ENCODE results near the gene ZNF436. TPM values are rescaled to one million over a fixed set of nuclear protein-coding genes. Genes with fewer than 3 reads are reported as not detected.

ZNF436 gene
- total and polyA plus RNA-seq, 9 of the 15 experiments (the other 6 are each of a cell fraction or from before 2014, with no cell fraction given), result 2.1 to 11.3 (median 6.8) TPM

DNA sequence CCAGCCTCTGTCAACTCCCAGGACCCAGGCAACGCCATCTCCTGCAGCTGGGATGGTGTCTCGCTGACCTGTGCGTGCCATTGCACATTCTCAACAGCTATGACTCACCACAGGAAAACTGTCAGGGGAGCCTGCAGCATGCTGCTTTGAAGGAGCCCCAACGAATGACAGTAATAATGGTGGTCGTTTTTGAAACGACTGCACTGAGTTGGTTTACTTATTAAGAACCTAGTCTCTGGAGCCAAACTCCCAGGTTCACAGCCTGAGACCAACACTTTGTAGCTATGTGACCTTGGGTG lies 33.4 kb upstream of the ZNF436 start (continued):
- TF ChIP-seq, protein P1, sequence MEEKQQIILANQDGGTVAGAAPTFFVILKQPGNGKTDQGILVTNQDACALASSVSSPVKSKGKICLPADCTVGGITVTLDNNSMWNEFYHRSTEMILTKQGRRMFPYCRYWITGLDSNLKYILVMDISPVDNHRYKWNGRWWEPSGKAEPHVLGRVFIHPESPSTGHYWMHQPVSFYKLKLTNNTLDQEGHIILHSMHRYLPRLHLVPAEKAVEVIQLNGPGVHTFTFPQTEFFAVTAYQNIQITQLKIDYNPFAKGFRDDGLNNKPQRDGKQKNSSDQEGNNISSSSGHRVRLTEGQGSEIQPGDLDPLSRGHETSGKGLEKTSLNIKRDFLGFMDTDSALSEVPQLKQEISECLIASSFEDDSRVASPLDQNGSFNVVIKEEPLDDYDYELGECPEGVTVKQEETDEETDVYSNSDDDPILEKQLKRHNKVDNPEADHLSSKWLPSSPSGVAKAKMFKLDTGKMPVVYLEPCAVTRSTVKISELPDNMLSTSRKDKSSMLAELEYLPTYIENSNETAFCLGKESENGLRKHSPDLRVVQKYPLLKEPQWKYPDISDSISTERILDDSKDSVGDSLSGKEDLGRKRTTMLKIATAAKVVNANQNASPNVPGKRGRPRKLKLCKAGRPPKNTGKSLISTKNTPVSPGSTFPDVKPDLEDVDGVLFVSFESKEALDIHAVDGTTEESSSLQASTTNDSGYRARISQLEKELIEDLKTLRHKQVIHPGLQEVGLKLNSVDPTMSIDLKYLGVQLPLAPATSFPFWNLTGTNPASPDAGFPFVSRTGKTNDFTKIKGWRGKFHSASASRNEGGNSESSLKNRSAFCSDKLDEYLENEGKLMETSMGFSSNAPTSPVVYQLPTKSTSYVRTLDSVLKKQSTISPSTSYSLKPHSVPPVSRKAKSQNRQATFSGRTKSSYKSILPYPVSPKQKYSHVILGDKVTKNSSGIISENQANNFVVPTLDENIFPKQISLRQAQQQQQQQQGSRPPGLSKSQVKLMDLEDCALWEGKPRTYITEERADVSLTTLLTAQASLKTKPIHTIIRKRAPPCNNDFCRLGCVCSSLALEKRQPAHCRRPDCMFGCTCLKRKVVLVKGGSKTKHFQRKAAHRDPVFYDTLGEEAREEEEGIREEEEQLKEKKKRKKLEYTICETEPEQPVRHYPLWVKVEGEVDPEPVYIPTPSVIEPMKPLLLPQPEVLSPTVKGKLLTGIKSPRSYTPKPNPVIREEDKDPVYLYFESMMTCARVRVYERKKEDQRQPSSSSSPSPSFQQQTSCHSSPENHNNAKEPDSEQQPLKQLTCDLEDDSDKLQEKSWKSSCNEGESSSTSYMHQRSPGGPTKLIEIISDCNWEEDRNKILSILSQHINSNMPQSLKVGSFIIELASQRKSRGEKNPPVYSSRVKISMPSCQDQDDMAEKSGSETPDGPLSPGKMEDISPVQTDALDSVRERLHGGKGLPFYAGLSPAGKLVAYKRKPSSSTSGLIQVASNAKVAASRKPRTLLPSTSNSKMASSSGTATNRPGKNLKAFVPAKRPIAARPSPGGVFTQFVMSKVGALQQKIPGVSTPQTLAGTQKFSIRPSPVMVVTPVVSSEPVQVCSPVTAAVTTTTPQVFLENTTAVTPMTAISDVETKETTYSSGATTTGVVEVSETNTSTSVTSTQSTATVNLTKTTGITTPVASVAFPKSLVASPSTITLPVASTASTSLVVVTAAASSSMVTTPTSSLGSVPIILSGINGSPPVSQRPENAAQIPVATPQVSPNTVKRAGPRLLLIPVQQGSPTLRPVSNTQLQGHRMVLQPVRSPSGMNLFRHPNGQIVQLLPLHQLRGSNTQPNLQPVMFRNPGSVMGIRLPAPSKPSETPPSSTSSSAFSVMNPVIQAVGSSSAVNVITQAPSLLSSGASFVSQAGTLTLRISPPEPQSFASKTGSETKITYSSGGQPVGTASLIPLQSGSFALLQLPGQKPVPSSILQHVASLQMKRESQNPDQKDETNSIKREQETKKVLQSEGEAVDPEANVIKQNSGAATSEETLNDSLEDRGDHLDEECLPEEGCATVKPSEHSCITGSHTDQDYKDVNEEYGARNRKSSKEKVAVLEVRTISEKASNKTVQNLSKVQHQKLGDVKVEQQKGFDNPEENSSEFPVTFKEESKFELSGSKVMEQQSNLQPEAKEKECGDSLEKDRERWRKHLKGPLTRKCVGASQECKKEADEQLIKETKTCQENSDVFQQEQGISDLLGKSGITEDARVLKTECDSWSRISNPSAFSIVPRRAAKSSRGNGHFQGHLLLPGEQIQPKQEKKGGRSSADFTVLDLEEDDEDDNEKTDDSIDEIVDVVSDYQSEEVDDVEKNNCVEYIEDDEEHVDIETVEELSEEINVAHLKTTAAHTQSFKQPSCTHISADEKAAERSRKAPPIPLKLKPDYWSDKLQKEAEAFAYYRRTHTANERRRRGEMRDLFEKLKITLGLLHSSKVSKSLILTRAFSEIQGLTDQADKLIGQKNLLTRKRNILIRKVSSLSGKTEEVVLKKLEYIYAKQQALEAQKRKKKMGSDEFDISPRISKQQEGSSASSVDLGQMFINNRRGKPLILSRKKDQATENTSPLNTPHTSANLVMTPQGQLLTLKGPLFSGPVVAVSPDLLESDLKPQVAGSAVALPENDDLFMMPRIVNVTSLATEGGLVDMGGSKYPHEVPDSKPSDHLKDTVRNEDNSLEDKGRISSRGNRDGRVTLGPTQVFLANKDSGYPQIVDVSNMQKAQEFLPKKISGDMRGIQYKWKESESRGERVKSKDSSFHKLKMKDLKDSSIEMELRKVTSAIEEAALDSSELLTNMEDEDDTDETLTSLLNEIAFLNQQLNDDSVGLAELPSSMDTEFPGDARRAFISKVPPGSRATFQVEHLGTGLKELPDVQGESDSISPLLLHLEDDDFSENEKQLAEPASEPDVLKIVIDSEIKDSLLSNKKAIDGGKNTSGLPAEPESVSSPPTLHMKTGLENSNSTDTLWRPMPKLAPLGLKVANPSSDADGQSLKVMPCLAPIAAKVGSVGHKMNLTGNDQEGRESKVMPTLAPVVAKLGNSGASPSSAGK (IDR thresholded peaks at IDR 0.05), result 0 out of 2 replicates have a peak, but pooled peaks have one; percentile 32
- TF ChIP-seq BHLHE40 (IDR thresholded peaks at IDR 0.05; ENCODE audit: low read length), result peak; percentile 43; the same call in 1 of the 2 replicates
- TF ChIP-seq FOXJ3 (CRISPR knock-in tag; IDR thresholded peaks at IDR 0.05), result no peak
- TF ChIP-seq, protein P2, sequence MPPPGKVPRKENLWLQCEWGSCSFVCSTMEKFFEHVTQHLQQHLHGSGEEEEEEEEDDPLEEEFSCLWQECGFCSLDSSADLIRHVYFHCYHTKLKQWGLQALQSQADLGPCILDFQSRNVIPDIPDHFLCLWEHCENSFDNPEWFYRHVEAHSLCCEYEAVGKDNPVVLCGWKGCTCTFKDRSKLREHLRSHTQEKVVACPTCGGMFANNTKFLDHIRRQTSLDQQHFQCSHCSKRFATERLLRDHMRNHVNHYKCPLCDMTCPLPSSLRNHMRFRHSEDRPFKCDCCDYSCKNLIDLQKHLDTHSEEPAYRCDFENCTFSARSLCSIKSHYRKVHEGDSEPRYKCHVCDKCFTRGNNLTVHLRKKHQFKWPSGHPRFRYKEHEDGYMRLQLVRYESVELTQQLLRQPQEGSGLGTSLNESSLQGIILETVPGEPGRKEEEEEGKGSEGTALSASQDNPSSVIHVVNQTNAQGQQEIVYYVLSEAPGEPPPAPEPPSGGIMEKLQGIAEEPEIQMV (tag; conservative IDR thresholded peaks at IDR 0.05; ENCODE audit: low read depth), result no peak; the same call in 1 of the 2 replicates
- no peak for TF ChIP-seq RBM15 (IDR thresholded peaks at IDR 0.05; ENCODE audit: insufficient read depth, low read length)
- no peak for TF ChIP-seq MTA3 (IDR thresholded peaks at IDR 0.05; ENCODE audit: borderline replicate concordance)
- TF ChIP-seq, protein P3, sequence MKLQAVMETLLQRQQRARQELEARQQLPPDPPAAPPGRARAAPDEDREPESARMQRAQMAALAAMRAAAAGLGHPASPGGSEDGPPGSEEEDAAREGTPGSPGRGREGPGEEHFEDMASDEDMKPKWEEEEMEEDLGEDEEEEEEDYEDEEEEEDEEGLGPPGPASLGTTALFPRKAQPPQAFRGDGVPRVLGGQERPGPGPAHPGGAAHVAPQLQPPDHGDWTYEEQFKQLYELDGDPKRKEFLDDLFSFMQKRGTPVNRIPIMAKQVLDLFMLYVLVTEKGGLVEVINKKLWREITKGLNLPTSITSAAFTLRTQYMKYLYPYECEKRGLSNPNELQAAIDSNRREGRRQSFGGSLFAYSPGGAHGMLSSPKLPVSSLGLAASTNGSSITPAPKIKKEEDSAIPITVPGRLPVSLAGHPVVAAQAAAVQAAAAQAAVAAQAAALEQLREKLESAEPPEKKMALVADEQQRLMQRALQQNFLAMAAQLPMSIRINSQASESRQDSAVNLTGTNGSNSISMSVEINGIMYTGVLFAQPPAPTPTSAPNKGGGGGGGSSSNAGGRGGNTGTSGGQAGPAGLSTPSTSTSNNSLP (IDR thresholded peaks at IDR 0.05; ENCODE audit: borderline replicate concordance, low read depth, low read length), result no peak
- TF ChIP-seq, protein P4, sequence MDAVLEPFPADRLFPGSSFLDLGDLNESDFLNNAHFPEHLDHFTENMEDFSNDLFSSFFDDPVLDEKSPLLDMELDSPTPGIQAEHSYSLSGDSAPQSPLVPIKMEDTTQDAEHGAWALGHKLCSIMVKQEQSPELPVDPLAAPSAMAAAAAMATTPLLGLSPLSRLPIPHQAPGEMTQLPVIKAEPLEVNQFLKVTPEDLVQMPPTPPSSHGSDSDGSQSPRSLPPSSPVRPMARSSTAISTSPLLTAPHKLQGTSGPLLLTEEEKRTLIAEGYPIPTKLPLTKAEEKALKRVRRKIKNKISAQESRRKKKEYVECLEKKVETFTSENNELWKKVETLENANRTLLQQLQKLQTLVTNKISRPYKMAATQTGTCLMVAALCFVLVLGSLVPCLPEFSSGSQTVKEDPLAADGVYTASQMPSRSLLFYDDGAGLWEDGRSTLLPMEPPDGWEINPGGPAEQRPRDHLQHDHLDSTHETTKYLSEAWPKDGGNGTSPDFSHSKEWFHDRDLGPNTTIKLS (IDR thresholded peaks at IDR 0.05; ENCODE audit: borderline replicate concordance, low read depth), result no peak
- no peak for TF ChIP-seq ZNF354B (CRISPR knock-in tag; IDR thresholded peaks at IDR 0.05)
- no peak for TF ChIP-seq BCL6 (CRISPR knock-in tag; IDR thresholded peaks at IDR 0.05)
- TF ChIP-seq ZNF644 (tag; IDR thresholded peaks at IDR 0.05; ENCODE audit: low read depth), result no peak
